ENCODE data around the gene CHD2.

CHD2 gene

GRCh38 chr15:92929002-92929401, 28.9 kb downstream of the CHD2 start (continued):
- TF ChIP-seq, protein P1, sequence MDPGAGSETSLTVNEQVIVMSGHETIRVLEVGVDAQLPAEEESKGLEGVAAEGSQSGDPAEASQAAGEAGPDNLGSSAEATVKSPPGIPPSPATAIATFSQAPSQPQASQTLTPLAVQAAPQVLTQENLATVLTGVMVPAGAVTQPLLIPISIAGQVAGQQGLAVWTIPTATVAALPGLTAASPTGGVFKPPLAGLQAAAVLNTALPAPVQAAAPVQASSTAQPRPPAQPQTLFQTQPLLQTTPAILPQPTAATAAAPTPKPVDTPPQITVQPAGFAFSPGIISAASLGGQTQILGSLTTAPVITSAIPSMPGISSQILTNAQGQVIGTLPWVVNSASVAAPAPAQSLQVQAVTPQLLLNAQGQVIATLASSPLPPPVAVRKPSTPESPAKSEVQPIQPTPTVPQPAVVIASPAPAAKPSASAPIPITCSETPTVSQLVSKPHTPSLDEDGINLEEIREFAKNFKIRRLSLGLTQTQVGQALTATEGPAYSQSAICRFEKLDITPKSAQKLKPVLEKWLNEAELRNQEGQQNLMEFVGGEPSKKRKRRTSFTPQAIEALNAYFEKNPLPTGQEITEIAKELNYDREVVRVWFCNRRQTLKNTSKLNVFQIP (CRISPR knock-in tag; IDR thresholded peaks at IDR 0.05; ENCODE audit: borderline replicate concordance, low read depth) = no peak
- TF ChIP-seq TCF4 (CRISPR knock-in tag; IDR thresholded peaks at IDR 0.05; ENCODE audit: borderline replicate concordance) = no peak
- TF ChIP-seq TOX (CRISPR knock-in tag; IDR thresholded peaks at IDR 0.05; ENCODE audit: borderline replicate concordance) = no peak
- TF ChIP-seq ZC3H10 (CRISPR knock-in tag; IDR thresholded peaks at IDR 0.05) = no peak
- TF ChIP-seq RARB (CRISPR knock-in tag; IDR thresholded peaks at IDR 0.05) = no peak
- TF ChIP-seq ZFP3 (CRISPR knock-in tag; IDR thresholded peaks at IDR 0.05) = no peak
- no peak for TF ChIP-seq ESRRG (CRISPR knock-in tag; IDR thresholded peaks at IDR 0.05)
- TF ChIP-seq ARNTL (CRISPR knock-in tag; IDR thresholded peaks at IDR 0.05; ENCODE audit: borderline replicate concordance, low read depth) = no peak
- TF ChIP-seq PATZ1 (CRISPR knock-in tag; IDR thresholded peaks at IDR 0.05; ENCODE audit: borderline replicate concordance) = no peak
- TF ChIP-seq GLIS3 (CRISPR knock-in tag; IDR thresholded peaks at IDR 0.05) = no peak
- TF ChIP-seq ZNF8 (CRISPR knock-in tag; IDR thresholded peaks at IDR 0.05) = no peak
- no peak for TF ChIP-seq ZNF70 (CRISPR knock-in tag; IDR thresholded peaks at IDR 0.05)

DNA sequence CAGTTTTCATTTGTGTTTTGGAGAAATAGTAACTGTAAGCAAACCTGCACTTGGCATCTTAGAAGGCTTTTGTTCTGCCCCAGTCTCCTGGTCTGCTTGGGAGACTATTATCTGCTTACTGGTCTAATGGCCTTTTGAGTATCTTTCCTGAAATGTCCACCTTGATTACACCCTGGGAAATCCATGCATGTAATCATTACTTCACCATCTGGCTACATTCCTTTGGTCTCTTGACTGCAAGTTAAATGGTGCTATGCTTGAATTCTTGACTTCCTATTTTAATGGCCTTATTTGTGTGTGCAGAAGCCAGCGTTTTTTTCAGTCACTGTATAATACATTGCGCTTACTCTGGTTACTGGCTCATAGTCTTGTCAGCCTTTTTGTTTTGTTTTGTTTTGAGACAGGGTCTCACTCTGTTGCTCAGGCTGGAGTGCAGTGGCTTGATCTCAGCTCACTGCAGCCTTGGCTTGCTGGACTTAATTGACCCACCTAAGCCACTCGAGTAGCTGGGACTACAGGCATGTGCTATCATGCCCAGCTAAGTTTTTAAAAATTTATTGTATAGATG, 30.0 kb downstream of the CHD2 start:
- TF ChIP-seq OSR1 (CRISPR knock-in tag; IDR thresholded peaks at IDR 0.05) (no peak), ZFP3 (CRISPR knock-in tag; IDR thresholded peaks at IDR 0.05) (no peak), ISL1 (CRISPR knock-in tag; IDR thresholded peaks at IDR 0.05) (no peak), ZNF565 (CRISPR knock-in tag; conservative IDR thresholded peaks at IDR 0.05; ENCODE audit: low read depth) (no peak), ARNTL (CRISPR knock-in tag; IDR thresholded peaks at IDR 0.05; ENCODE audit: borderline replicate concordance, low read depth) (no peak), ZNF8 (CRISPR knock-in tag; IDR thresholded peaks at IDR 0.05) (no peak), ZNF70 (CRISPR knock-in tag; IDR thresholded peaks at IDR 0.05) (no peak), SNAI2 (CRISPR knock-in tag; IDR thresholded peaks at IDR 0.05) (no peak), ESRRG (CRISPR knock-in tag; IDR thresholded peaks at IDR 0.05) (no peak), TCF4 (CRISPR knock-in tag; IDR thresholded peaks at IDR 0.05; ENCODE audit: borderline replicate concordance) (no peak), PATZ1 (CRISPR knock-in tag; IDR thresholded peaks at IDR 0.05; ENCODE audit: borderline replicate concordance) (no peak)
- TF ChIP-seq, protein P2, sequence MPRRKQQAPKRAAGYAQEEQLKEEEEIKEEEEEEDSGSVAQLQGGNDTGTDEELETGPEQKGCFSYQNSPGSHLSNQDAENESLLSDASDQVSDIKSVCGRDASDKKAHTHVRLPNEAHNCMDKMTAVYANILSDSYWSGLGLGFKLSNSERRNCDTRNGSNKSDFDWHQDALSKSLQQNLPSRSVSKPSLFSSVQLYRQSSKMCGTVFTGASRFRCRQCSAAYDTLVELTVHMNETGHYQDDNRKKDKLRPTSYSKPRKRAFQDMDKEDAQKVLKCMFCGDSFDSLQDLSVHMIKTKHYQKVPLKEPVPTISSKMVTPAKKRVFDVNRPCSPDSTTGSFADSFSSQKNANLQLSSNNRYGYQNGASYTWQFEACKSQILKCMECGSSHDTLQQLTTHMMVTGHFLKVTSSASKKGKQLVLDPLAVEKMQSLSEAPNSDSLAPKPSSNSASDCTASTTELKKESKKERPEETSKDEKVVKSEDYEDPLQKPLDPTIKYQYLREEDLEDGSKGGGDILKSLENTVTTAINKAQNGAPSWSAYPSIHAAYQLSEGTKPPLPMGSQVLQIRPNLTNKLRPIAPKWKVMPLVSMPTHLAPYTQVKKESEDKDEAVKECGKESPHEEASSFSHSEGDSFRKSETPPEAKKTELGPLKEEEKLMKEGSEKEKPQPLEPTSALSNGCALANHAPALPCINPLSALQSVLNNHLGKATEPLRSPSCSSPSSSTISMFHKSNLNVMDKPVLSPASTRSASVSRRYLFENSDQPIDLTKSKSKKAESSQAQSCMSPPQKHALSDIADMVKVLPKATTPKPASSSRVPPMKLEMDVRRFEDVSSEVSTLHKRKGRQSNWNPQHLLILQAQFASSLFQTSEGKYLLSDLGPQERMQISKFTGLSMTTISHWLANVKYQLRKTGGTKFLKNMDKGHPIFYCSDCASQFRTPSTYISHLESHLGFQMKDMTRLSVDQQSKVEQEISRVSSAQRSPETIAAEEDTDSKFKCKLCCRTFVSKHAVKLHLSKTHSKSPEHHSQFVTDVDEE (CRISPR knock-in tag; IDR thresholded peaks at IDR 0.05) = no peak
- TF ChIP-seq, protein P3, sequence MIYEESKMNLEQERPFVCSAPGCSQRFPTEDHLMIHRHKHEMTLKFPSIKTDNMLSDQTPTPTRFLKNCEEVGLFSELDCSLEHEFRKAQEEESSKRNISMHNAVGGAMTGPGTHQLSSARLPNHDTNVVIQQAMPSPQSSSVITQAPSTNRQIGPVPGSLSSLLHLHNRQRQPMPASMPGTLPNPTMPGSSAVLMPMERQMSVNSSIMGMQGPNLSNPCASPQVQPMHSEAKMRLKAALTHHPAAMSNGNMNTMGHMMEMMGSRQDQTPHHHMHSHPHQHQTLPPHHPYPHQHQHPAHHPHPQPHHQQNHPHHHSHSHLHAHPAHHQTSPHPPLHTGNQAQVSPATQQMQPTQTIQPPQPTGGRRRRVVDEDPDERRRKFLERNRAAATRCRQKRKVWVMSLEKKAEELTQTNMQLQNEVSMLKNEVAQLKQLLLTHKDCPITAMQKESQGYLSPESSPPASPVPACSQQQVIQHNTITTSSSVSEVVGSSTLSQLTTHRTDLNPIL (CRISPR knock-in tag; IDR thresholded peaks at IDR 0.05; ENCODE audit: low read depth) = no peak
- TF ChIP-seq, protein P1 (CRISPR knock-in tag; IDR thresholded peaks at IDR 0.05; ENCODE audit: borderline replicate concordance, low read depth) = no peak
- peak; percentile 40 for ATAC-seq
